Vagina (tissue), 2 donors: ENCODE results near the gene GRP. TPM values are rescaled to one million over a fixed set of nuclear protein-coding genes. Genes with fewer than 3 reads are reported as not detected.
A peak's percentile ranks its signal among the peaks of the same experiment; 100 is the strongest.

Experiments
- DNase-seq, 2 donors: peaks; one replicate each; pipeline ENCODE4 v3.0.0-alpha.2; 2017; ENCODE audit errors: extremely low spot score in 2 of 2
- H3K27ac ChIP-seq: fragments of 200-600 bp; sonication (generic); one replicate; pipeline ENCODE4 v1.5.1; 2019
- H3K27me3 ChIP-seq: fragments of 200-600 bp; sonication (generic); one replicate; pipeline ENCODE4 v1.5.1; 2019
- H3K36me3 ChIP-seq, 2 donors: fragments of 200-600 bp; sonication (generic); one replicate each; pipeline ENCODE4 v1.5.1; 2017 to 2019
- H3K4me1 ChIP-seq: fragments of 200-600 bp; sonication (generic); one replicate; pipeline ENCODE4 v1.5.1; 2019
- H3K4me3 ChIP-seq, 2 donors: fragments of 200-600 bp; sonication (generic); 1 replicate in 1 of 2; 2 replicates in 1 of 2; pipeline ENCODE4 v1.5.1; 2016 to 2019
- H3K9me3 ChIP-seq: fragments of 200-600 bp; sonication (generic); one replicate; pipeline ENCODE4 v1.5.1; 2019
- POLR2A ChIP-seq, 2 donors: fragments of 450-650 bp; IDR thresholded peaks; one replicate each; pipeline ENCODE4 v1.6.1; 2017; ENCODE audit warnings: antibody characterized with exemption in 2 of 2, mild to moderate bottlenecking in 2 of 2, moderate library complexity in 2 of 2
- POLR2AphosphoS5 ChIP-seq, 2 donors: sonication (generic); formaldehyde crosslinking; IDR thresholded peaks; one replicate each; pipeline ENCODE4 v1.9.0; 2017; ENCODE audit warnings: antibody characterized with exemption in 2 of 2, mild to moderate bottlenecking in 2 of 2, low read depth in 1 of 2; ENCODE audit not compliant: insufficient read depth in 1 of 2
- intact Hi-C: fragments of 100-400 bp; cut with DNase I; formaldehyde crosslinking; loops from one replicate; pipeline ENCODE4 v1.15.1; 2023
- total RNA-seq: library from RNA; depleted of rRNA; stranded (reverse); fragments of >200 nt; gene quantifications from one replicate; pipeline ENCODE4 v1.2.3, GENCODE V29; 2016
- TF ChIP-seq, protein P1 (sequence below), 3 experiments: fragments of 450-650 bp in 2 of 3; fragments of 200-600 bp in 1 of 3; sonication (generic) in 1 of 3; IDR thresholded peaks; one replicate each; pipeline ENCODE4 v1.5.1; 2017 to 2019; ENCODE audit warnings: antibody characterized with exemption in 3 of 3, mild to moderate bottlenecking in 2 of 3, moderate library complexity in 2 of 3

GRP gene
- total RNA-seq, 1 donor from 2014 or later: not detected

DNA sequence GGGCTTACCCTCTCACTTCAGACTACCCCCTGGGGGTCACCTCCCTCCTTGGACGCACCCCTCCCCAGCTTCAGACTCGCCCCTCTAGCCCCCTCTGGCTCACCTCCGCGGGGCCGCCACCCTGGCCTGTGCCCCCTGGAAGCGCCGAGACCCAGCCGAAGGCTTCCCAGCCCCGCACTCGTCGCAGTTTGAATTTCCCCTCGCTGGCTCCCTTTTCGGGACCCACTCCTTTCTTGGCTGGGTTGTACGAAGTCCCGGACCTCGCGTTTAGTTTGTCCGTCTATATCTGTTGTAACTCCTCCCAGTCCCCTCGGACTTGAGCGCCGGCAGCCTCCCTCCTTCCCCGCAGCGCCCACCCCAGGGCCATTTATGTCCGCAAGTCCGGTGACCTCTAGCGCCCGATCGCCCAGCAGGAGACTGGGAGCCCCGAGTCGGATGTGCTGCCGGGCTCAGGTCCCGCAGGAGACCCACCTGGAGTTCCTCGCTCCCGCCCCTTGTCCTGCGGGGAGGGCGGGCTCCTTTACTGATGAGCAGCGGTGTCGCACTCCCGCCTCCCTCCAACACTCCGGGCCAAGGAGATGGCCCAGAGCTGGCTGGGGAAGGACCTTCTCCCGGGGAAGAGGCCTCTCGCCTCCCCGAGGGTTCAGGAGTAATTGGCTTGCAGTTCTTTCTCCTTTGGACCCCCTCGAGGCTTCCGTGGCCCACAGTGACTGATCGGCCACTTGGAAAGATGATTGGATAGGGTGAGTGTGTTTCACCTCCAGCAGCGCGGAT lies 54.0 kb downstream of the GRP start:
- intact Hi-C loops: no loop called here
- TF ChIP-seq POLR2AphosphoS5 (IDR thresholded peaks at IDR 0.05; ENCODE audit: insufficient read depth in 1 of 2, low read depth in 1 of 2) (no peak), POLR2A (IDR thresholded peaks at IDR 0.05) (no peak)
- TF ChIP-seq, protein P1, sequence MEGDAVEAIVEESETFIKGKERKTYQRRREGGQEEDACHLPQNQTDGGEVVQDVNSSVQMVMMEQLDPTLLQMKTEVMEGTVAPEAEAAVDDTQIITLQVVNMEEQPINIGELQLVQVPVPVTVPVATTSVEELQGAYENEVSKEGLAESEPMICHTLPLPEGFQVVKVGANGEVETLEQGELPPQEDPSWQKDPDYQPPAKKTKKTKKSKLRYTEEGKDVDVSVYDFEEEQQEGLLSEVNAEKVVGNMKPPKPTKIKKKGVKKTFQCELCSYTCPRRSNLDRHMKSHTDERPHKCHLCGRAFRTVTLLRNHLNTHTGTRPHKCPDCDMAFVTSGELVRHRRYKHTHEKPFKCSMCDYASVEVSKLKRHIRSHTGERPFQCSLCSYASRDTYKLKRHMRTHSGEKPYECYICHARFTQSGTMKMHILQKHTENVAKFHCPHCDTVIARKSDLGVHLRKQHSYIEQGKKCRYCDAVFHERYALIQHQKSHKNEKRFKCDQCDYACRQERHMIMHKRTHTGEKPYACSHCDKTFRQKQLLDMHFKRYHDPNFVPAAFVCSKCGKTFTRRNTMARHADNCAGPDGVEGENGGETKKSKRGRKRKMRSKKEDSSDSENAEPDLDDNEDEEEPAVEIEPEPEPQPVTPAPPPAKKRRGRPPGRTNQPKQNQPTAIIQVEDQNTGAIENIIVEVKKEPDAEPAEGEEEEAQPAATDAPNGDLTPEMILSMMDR (IDR thresholded peaks at IDR 0.05): no peak
- no peak for DNase-seq
- H3K4me3 ChIP-seq: peak overlapping the region in 1 of 2 donors; percentile 12
- H3K36me3 ChIP-seq: no peaks in the 10 kb centered on the region
- H3K27ac ChIP-seq: no peak overlapping the region
- peaks cover 23% of the 10 kb centered on the region for H3K27me3 ChIP-seq
- H3K9me3 ChIP-seq: no peaks in the 10 kb centered on the region
- H3K4me1 ChIP-seq: peaks cover 27% of the 10 kb centered on the region

DNA sequence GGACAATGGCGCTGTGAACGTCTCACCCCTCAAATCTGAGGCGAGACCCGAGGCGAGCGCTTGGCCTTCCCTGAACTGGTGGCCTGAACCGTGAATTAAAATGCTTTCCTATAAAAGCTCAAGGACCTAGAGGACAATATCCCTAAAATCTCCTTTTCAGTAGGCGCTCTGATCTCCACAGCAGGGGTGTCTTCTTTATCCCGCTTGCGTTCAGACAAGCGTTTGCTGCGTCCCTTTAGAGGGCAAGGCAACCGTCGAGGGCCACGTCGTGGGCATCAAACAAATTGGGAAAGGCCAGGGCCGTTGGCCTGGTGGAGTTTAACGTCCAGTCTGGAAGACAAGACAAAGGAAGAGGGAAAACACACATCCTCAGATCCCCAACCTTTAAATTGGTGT lies 54.6 kb downstream of the GRP start:
- H3K4me3 ChIP-seq: no peak overlapping the region
- no peak overlapping the region for H3K27ac ChIP-seq
- DNase-seq: no peak
- intact Hi-C loops: no loop called here
- peaks cover 21% of the 10 kb centered on the region for H3K27me3 ChIP-seq
- H3K36me3 ChIP-seq: no peaks in the 10 kb centered on the region
- H3K9me3 ChIP-seq: no peaks in the 10 kb centered on the region
- H3K4me1 ChIP-seq: peaks cover 26% of the 10 kb centered on the region
- TF ChIP-seq POLR2AphosphoS5 (IDR thresholded peaks at IDR 0.05; ENCODE audit: insufficient read depth in 1 of 2, low read depth in 1 of 2): no peak

DNA sequence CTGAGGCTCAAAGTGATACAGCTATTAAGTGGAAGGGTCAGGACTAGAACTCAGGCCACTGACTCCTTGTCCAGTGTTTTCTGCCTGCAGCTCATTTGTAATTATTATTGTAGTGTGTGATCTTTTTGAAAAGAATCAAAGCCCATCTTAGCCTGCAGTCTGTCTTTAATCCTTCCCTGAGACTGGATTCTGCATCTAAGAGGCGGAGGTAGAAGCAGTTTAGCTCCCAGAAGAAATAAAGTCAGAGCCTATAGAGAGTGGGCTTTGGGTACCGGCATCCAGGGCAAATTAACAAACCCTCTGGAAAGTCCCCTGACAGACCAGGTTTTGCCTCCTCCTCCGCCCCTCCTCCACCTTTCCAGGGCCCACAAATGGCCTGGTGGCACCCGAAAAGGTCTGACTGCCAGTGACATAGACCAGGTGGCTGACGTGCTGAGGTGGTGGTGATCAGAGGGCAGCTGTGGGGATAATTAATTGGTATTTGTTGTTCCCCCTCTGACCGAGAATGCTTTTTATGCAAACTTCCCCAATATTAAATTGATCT lies 55.5 kb downstream of the GRP start:
- TF ChIP-seq POLR2AphosphoS5 (IDR thresholded peaks at IDR 0.05; ENCODE audit: insufficient read depth in 1 of 2, low read depth in 1 of 2) (no peak), POLR2A (IDR thresholded peaks at IDR 0.05) (no peak)
- TF ChIP-seq, protein P1 (IDR thresholded peaks at IDR 0.05): no peak

DNA sequence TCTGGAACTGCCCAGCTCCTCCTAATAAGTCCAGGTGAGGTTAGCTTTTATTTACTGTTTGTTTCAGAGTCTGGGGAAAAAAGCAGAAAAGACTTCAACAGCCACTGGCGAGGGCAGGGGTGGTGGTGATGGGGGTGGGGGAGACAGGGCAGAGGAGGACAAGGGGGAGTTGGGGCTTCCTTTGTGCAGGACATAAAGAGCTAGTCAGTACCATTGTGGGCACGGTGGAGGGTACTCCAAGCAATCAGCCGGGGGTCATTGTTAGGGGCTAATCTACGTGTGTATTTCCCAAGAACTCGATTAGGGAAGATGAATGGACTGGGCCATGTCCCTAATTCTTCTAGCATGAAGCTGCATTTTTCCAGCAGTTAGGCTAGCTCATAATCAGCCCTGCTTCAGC lies 56.1 kb downstream of the GRP start:
- intact Hi-C loops: no loop called here
- Histone ChIP-seq H3K9me3 (no peaks in the 10 kb centered on the region), H3K4me3 (no peak overlapping the region), H3K36me3 (no peaks in the 10 kb centered on the region), H3K4me1 (peaks cover 26% of the 10 kb centered on the region), H3K27ac (no peak overlapping the region), H3K27me3 (peaks cover 16% of the 10 kb centered on the region)
- no peak for TF ChIP-seq POLR2AphosphoS5 (IDR thresholded peaks at IDR 0.05; ENCODE audit: insufficient read depth in 1 of 2, low read depth in 1 of 2)
- TF ChIP-seq, protein P1 (IDR thresholded peaks at IDR 0.05): no peak
- no peak for TF ChIP-seq POLR2A (IDR thresholded peaks at IDR 0.05)
- DNase-seq: no peak

More for the DNA sequence above, 55.5 kb downstream of the GRP start:
- Histone ChIP-seq H3K4me3 (no peak overlapping the region), H3K36me3 (no peaks in the 10 kb centered on the region), H3K9me3 (no peaks in the 10 kb centered on the region), H3K27me3 (peaks cover 16% of the 10 kb centered on the region), H3K27ac (no peak overlapping the region), H3K4me1 (peaks cover 26% of the 10 kb centered on the region)
- intact Hi-C loops: no loop called here
- DNase-seq: no peak

DNA sequence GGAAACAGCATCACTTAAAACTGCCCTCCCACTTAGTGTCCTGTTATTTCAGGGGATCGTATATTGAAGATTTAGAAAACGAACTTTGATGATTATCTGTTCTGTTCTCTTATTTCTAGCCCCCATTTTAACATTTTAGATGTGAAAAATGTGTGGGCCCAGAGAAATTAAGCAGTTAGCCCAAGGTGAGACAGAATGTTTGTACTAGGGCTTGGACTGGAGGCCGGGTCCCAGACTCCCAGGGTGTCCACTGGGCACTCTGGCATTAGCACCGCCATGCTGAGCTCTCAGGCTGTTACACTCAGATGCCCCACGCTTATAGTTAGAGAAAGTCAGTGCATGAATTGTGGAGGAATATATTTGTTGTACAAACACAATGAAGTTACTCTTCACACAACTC lies 58.8 kb downstream of the GRP start:
- Histone ChIP-seq H3K27me3 (peaks cover under 1% of the 10 kb centered on the region), H3K4me1 (peaks cover 6% of the 10 kb centered on the region)
- intact Hi-C loops: no loop called here

More for the DNA sequence above, 58.8 kb downstream of the GRP start:
- DNase-seq: no peak
- Histone ChIP-seq H3K4me3 (no peak overlapping the region), H3K9me3 (no peaks in the 10 kb centered on the region), H3K27ac (no peak overlapping the region), H3K36me3 (no peaks in the 10 kb centered on the region)
- TF ChIP-seq POLR2A (IDR thresholded peaks at IDR 0.05) (no peak), POLR2AphosphoS5 (IDR thresholded peaks at IDR 0.05; ENCODE audit: insufficient read depth in 1 of 2, low read depth in 1 of 2) (no peak)
- TF ChIP-seq, protein P1 (IDR thresholded peaks at IDR 0.05): no peak
